Stimulated activated CD8-positive, alpha-beta memory T cell treated with anti-CD3 and anti-CD28 coated beads, Interleukin-4, amount 100 ng/mL, for 24 hours (primary cell): ENCODE measurements around the gene EFNA3.
A peak's percentile ranks its signal among the peaks of the same experiment; 100 is the strongest.

Experiments used
- DNase-seq: peaks from one replicate; pipeline ENCODE4 v3.0.0-alpha.2; 2020; ENCODE audit warnings: low read depth

The EFNA3 gene

GRCh38 chr1:155133799-155134281 is 55.2 kb downstream of the EFNA3 start:
- no peak for DNase-seq

GRCh38 chr1:155134322-155134721 is 55.7 kb downstream of the EFNA3 start:
- DNase-seq = no peak

- DNase-seq = peak; percentile 59
Observed at GRCh38 chr1:155134880-155135414, 56.3 kb downstream of the EFNA3 start.

- peak; percentile 89 for DNase-seq
Observed at GRCh38 chr1:155135415-155136028, 56.9 kb downstream of the EFNA3 start, which contains the start of gene SLC50A1. SLC50A1 (plus strand) TSS chr1:155135852; CDS start chr1:155135912, 60 bp downstream.

GRCh38 chr1:155136748-155137147 is 58.1 kb downstream of the EFNA3 start:
- no peak for DNase-seq
